ENCODE results near the gene DISC1. TPM values are rescaled to one million over a fixed set of nuclear protein-coding genes. Genes with fewer than 3 reads are reported as not detected.

Gene DISC1
- total RNA-seq, 2 donors from 2014 or later: 2.3 to 7.0 TPM

DNA sequence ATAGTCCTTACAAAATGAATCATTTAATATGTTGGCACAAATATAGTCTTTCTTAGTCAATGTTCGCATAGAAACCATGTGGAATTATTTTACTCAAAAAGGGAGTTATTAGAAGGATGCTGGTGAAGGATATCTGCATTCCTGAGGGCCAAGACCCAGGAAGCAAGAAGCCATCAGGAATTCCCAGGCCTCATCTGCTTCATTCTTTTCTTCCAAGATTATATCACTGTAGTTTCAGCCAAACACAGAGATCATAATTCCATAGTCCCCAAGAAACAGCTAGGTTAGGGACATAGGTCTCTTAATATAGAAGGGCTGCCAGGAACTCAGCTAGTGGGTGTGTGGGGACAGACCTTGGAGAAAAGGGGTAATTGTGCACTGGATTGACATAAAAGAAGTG lies 28.6 kb upstream of the DISC1 start:
- Histone ChIP-seq H3K27me3 (no peaks in the 10 kb centered on the region), H3K4me1 (no peaks in the 10 kb centered on the region), H3K36me3 (replicated peaks in 1 of 2; ENCODE audit: insufficient read depth in 1 of 2, low read depth in 2 of 2) (no peaks in the 10 kb centered on the region), H3K27ac (no peak overlapping the region), H3K4me3 (no peak overlapping the region), H3K9me3 (no peaks in the 10 kb centered on the region)
- DNase-seq (no peak), ATAC-seq (no peak)
- intact Hi-C loops (cut with DNase I): no loop called here
- TF ChIP-seq POLR2A (IDR thresholded peaks at IDR 0.05): no peak
- no peak for TF ChIP-seq CTCF (IDR thresholded peaks at IDR 0.05)
- 86 to 88% methylated on average over 1 of the region's 1 CpG for WGBS, 2 donors

- H3K27me3 ChIP-seq: no peaks in the 10 kb centered on the region
- no peak overlapping the region for H3K4me3 ChIP-seq
- no peak for DNase-seq
- no peaks in the 10 kb centered on the region for H3K9me3 ChIP-seq
- ATAC-seq: no peak
- no peaks in the 10 kb centered on the region for H3K36me3 ChIP-seq (replicated peaks in 1 of 2; ENCODE audit: insufficient read depth in 1 of 2, low read depth in 2 of 2)
- H3K4me1 ChIP-seq: no peaks in the 10 kb centered on the region
- 53 to 54% methylated on average over 7 of the region's 7 CpGs for WGBS, 2 donors
- intact Hi-C loops (cut with DNase I): no loop called here
- no peak overlapping the region for H3K27ac ChIP-seq
- no peak for TF ChIP-seq POLR2A (IDR thresholded peaks at IDR 0.05)
- TF ChIP-seq CTCF (IDR thresholded peaks at IDR 0.05): no peak
Observed at GRCh38 chr1:231600458-231600976, 26.1 kb upstream of the DISC1 start.

DNA sequence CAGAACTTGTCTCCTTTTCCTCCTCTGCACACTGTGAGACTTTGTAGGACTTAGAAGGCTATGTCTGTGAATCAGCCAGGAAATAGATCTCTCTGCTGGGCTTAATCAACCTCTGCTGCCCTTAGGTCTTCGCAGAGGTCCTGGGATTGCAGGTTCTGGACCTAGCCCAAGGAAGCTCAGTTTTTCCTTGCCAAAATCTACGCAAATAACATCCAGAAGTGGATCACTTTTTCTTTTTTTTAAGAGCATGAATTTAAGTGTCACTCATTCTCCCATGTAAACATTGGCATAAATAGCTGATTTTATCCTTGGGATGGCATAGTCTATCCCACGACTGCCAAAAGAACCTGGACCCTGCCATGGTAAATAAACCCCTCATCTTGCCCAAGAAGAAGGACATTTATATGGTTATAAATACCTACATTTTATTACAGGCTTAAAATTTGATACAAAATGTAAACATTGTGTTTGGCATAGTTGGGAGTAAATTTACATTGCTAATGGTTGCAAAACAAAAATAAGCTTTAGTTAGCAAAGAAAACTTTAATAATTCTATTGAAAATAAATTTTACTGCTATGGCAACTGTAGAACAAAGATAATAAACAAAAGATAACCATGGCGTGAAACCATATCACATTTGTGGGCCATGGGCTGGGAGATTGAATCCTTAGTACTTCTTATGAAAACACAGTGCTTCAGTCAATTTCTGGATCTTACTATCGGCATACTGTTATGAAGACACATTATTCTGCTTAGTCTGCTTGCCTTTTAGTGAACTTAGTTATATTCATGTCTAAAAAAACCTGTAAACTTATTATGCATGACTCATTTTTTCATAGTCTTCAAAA lies 24.5 kb upstream of the DISC1 start:
- intact Hi-C loops (cut with DNase I): no loop called here
- H3K4me3 ChIP-seq: no peak overlapping the region
- H3K27ac ChIP-seq: no peak overlapping the region
- no peaks in the 10 kb centered on the region for H3K9me3 ChIP-seq
- TF ChIP-seq POLR2A (IDR thresholded peaks at IDR 0.05) (no peak), CTCF (IDR thresholded peaks at IDR 0.05) (no peak)
- H3K4me1 ChIP-seq: no peaks in the 10 kb centered on the region
- ATAC-seq (no peak), DNase-seq (no peak)
- WGBS, 2 donors: 17 to 30% methylated on average over 5 of the region's 5 CpGs
- H3K36me3 ChIP-seq (replicated peaks in 1 of 2; ENCODE audit: insufficient read depth in 1 of 2, low read depth in 2 of 2): no peaks in the 10 kb centered on the region
- no peaks in the 10 kb centered on the region for H3K27me3 ChIP-seq

GRCh38 chr1:231602673-231602984 lies 24.0 kb upstream of the DISC1 start:
- H3K9me3 ChIP-seq: no peaks in the 10 kb centered on the region
- H3K4me3 ChIP-seq: no peak overlapping the region
- TF ChIP-seq CTCF (IDR thresholded peaks at IDR 0.05) (no peak), POLR2A (IDR thresholded peaks at IDR 0.05) (no peak)
- H3K4me1 ChIP-seq: no peaks in the 10 kb centered on the region
- WGBS, 2 donors: 81 to 85% methylated on average over 4 of the region's 4 CpGs
- no peak overlapping the region for H3K27ac ChIP-seq
- DNase-seq (no peak), ATAC-seq (no peak)
- H3K27me3 ChIP-seq: no peaks in the 10 kb centered on the region
- no peaks in the 10 kb centered on the region for H3K36me3 ChIP-seq (replicated peaks in 1 of 2; ENCODE audit: insufficient read depth in 1 of 2, low read depth in 2 of 2)
- intact Hi-C loops (cut with DNase I): no loop called here
